T-helper 17 cell (primary cell): Measurements from ENCODE around the gene TMEM43. TPM values are rescaled to one million over a fixed set of nuclear protein-coding genes. Genes with fewer than 3 reads are reported as not detected.
A peak's percentile ranks its signal among the peaks of the same experiment; 100 is the strongest.

ENCODE experiments used
- ATAC-seq: fragments of 150-1000 bp; cut with Tn5 transposase; 2 replicates; pipeline ENCODE4 v1.10.0; 2021; ENCODE audit warnings: mild to moderate bottlenecking, moderate library complexity
- DNase-seq, 3 donors: peaks; one replicate each; pipeline versions ENCODE4 v3.0.0 to v3.0.0-alpha.2; 2020 to 2021
- H3K9me3 ChIP-seq: one replicate; pipeline ENCODE4 v1.7.0; 2013; ENCODE audit warnings: low read length, mild to moderate bottlenecking; ENCODE audit not compliant: control insufficient read depth, poor library complexity, severe bottlenecking
- H3K27ac Mint-ChIP-seq: one replicate; pipeline ENCODE4 v1.8.0; 2022; ENCODE audit warnings: mild to moderate bottlenecking, moderate library complexity, mixed read lengths
- H3K27me3 Mint-ChIP-seq: one replicate; pipeline ENCODE4 v1.8.0; 2022; ENCODE audit warnings: mixed read lengths
- H3K36me3 Mint-ChIP-seq: one replicate; pipeline ENCODE4 v1.8.0; 2022; ENCODE audit warnings: low read depth, mixed read lengths
- H3K4me1 Mint-ChIP-seq: one replicate; pipeline ENCODE4 v1.8.0; 2022; ENCODE audit warnings: mild to moderate bottlenecking, mixed read lengths
- H3K4me3 Mint-ChIP-seq: one replicate; pipeline ENCODE4 v1.8.0; 2022; ENCODE audit warnings: mild to moderate bottlenecking, moderate library complexity, mixed read lengths
- total RNA-seq, 4 donors: library from RNA in 2 of 4; stranded (reverse) in 2 of 4; gene quantifications; one replicate each; pipeline ENCODE4 v1.2.3 and lab custom pipeline; 2022 to 2026

TMEM43 gene
- total RNA-seq, 2 donors from 2014 or later = 45.6 to 51.4 TPM

- H3K4me3 Mint-ChIP-seq = no peak overlapping the region
- no peaks in the 10 kb centered on the region for H3K27me3 Mint-ChIP-seq
- H3K4me1 Mint-ChIP-seq = peaks cover 31% of the 10 kb centered on the region
Observed at GRCh38 chr3:14188041-14188754, 63.3 kb downstream of the TMEM43 start.

More at GRCh38 chr3:14188041-14188754, 63.3 kb downstream of the TMEM43 start:
- no peaks in the 10 kb centered on the region for H3K9me3 ChIP-seq
- peaks cover 17% of the 10 kb centered on the region for H3K36me3 Mint-ChIP-seq
- no peak for ATAC-seq
- no peak for DNase-seq
- H3K27ac Mint-ChIP-seq = peak overlapping the region; percentile 21

Other genes with a start within 250 kb of the TMEM43 start
- 10 to 100 TPM; 10.1 to 14.5 TPM for gene WNT7A, start 245.0 kb upstream of the TMEM43 start, total RNA-seq
- 1 to 10 TPM; 2.7 to 3.6 TPM for gene CHCHD4, start 182 bp upstream of the TMEM43 start, total RNA-seq
- gene XPC, start 53.5 kb downstream of the TMEM43 start, total RNA-seq = 10 to 100 TPM; 65.0 to 76.4 TPM
- gene LSM3, start 53.8 kb downstream of the TMEM43 start, total RNA-seq = 1 to 10 TPM; 5.5 to 6.3 TPM